HG03159 (cell line): Measurements from ENCODE around the gene LIPA.
"Not testable (repeated sequence)": the region's sequence is repeated elsewhere in the genome, so short reads cannot be mapped to it uniquely, and the experiment has no call there.

Experiments
- ATAC-seq: cut with Tn5 transposase; IDR thresholded peaks from one replicate; pipeline ENCODE4 v1.9.1; 2021; ENCODE audit warnings: mild to moderate bottlenecking, moderate library complexity; ENCODE audit not compliant: unreplicated experiment

LIPA gene

GRCh38 chr10:89271532-89271931, 20.0 kb upstream of the LIPA start:
- ATAC-seq: no peak

- no peak for ATAC-seq
Observed at GRCh38 chr10:89270153-89270483, 18.5 kb upstream of the LIPA start.

DNA sequence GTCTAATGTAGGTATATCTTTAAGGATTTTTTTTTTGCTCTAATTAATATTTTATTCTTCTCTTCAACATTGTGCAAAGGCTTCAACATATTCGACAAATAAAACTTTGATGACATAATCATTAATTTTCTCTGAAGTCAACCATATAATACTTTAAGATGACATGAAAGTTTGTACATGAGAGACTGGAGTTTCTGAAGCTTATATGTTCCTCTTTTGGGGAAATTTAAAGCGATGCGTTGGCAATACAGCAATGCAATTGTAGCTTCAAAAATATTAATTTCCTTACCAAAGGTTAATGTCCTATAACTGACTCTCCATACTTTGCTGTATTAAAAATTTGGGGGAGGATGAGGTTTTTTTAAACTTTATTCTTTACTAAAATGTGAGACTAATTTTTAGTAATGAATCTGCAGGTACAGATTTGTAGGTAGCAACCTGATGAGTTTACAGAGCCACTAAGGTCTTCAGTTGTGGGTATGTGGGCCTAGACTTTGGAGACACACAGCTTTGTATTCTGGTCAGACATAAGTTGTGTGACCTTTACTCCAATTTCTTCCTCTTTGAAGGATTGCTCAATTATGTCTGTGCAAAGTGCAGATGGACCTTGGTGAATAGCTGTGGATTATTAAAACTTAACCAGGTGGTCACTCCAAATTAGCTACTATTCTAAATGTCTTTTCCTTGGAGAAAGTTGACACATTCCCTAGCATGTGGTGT, 18.0 kb upstream of the LIPA start:
- no peak for ATAC-seq

- ATAC-seq: no peak
Observed at GRCh38 chr10:89266721-89267453, 15.3 kb upstream of the LIPA start.

DNA sequence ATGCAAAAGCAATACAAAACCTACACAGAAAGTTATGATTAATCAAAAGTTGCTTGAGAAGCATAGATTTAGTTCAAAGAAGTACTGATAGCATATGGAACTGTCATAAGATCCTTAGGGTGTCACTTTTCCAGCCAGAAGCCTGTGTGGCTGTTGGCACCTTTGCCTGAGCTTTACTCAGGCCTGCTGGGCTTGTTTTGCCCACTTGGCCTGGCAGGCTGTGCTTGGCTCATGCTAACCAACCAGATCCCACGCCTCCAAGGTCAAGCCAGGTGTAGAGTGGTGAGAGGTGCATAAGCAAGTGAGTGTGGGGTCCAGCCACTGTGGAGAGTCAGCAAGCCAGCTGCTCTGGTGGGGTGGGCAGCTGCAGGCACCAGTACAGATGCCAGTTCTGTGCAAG, 12.0 kb upstream of the LIPA start:
- ATAC-seq: no peak

DNA sequence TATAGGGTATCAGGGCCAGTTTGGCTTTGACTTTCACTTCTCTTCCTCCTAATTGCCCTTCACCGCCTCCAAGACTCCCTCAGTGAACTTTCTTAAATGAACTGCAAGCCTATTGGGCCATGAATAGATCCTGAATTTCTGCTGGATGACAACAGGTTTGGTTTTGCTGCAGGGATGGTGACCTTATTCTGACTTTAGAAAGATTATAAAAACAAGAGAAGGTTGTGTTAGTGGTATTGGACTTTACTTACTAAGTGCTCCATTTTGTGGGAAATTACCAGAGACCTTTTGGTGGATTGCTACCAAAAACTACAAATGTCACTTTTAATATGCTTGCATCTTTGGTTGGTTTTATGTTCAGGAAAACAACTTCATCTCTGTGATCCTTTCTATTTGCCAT, 11.5 kb upstream of the LIPA start:
- no peak for ATAC-seq

DNA sequence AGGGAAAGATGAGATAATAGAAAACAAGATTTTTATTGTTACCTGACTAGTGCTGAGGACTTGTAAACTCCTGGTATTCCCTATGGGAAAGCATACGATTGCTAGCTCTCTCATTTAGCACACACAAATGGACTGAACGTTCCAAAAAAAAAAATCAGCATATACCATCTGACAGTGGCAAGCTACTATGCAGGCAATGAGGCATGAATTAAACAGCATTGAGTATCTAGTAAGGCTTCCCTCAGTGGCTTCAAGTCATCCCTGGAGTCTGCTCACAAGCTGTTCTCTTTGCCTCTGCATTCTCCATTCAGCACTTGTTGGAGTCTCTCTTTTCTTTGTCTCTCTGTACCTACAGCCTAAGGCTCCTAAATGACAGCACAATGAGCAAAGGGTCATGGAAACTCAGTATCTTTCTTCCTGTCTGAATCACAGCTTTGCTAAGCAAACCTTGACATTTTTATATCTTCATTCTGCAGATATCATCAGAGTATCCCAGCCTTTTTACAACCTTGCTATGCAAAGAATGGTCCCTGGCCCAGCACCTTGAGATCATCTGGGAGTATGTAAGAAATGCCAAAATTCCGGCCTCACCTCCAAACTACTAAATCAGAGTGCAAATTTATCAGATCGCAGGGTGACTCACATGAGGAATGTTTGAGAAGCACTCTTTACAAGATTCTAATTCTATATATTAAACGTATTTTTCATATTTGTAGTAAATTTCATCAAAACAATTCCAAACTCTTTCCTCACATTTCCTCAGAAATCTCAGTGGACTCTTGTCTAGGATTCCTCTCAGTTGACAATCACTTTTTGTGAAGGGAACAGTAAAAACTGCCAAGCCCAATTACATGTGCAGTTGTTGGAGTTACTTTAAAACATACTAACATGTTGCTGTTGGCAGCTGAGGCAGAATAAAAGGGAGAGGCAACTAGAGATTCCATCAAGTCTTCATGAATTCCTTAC, 10.8 kb upstream of the LIPA start:
- ATAC-seq: no peak

- ATAC-seq: no peak
Observed at GRCh38 chr10:89258881-89259280, 7.3 kb upstream of the LIPA start.

- ATAC-seq: no peak
Observed at GRCh38 chr10:89257581-89257980, 6.0 kb upstream of the LIPA start.

GRCh38 chr10:89256962-89257361, 5.4 kb upstream of the LIPA start:
- ATAC-seq: no peak

- ATAC-seq: no peak
Observed at GRCh38 chr10:89256340-89256739, 4.8 kb upstream of the LIPA start.

DNA sequence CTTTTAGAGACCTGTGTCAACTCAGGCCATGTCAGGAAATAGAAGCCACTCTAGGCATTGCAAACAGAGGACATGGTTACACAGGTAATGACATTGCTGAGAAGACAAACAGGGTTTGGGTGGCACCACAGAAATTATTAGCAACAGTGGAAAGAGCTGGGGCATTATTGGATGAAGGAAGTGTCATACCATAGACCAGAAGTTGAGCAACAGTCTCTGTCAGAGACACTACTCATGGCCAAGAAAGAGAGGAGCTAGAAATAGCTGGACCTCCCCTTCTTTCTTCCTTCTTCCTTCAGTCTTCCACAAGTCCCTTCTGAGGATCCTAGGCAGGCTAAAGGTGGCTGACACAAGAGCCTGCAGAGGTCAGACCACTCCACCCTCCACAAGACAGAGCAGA, 4.2 kb upstream of the LIPA start:
- no peak for ATAC-seq

DNA sequence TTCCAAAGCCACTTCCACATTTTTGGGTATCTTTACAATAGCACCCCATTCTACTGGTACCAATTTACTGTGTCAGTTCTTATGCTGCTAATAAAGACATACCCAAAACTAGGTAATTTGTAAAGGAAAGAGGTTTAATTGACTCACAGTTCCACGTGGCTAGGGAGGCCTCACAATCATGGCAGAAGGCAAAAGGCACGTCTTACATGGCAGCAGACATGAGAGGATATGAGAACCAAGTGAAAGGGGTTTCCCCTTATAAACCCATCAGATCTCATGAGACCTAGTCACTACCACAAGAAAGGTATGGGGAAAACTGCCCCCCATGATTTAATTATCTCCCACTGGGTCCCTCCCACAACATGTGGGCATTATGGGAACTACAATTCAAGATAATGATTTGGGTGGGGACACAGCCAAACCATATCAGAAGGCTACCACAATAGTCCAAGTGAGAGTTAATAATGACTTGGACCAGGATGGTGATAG, 3.6 kb upstream of the LIPA start:
- not testable (repeated sequence) for ATAC-seq

- ATAC-seq: no peak
Observed at GRCh38 chr10:89252225-89252585, 630 bp upstream of the LIPA start.

DNA sequence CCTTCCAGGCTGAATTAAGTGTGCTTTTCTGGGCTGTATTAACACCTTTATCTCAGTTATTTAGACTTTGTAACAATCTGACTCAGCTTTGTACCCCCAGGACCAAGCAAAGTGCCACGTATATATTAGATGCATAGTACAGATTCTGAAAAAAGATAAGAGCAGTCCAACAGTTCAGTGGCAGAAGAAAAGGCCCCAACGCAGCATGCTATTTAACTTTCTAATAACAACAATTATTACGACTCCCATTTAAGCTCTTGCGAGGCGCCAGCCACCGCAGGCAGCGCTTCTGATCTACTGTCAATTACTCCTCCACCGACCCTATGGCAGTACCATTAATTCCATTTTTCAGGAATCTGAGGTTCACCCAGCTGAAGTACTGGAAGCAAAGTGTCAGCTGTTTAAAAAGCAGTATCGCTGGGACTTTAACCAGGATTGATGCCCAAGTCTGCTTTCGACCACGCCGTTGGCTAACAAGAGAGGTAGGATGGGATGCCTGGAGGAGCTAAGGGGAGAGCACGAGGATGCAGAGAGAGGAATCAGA, 638 bp downstream of the LIPA start:
- no peak for ATAC-seq

DNA sequence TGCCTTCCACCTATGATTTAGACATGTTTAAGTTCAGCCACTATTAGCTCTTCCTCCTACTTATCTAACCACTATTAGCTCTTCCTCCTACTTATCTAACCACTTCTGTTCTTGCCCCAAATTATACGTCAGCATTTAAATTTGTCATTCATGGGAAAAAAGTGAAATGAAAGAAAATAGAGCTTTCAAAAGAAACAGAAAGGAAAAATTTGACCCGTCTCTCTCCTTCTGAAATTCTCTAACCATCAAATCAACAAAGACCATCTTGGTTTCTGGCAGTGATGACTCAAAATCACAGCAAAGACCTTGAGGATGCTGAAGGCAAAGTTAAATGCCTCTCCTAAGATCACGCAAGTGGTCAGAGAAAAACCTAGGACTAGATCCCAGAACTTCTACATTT, 2.6 kb downstream of the LIPA start:
- no peak for ATAC-seq

DNA sequence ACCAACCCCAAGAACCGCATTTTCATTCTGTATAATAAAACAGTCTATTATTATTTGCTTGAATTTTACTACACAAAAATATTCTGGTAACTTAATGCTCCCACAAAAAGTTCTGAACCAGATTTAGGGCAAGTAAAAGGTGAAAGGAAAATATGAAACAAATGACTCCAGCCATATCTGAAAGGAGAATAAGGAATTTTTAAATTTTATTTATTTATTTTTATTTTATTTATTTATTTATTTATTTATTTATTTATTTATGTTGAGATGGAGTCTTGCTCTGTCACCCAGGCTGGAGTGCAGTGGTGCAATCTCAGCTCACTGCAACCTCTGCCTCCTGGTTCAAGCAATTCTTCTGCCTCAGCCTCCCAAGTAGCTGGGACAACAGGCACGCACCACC, 4.0 kb downstream of the LIPA start:
- ATAC-seq: not testable (repeated sequence)

- ATAC-seq: peak; percentile 63
Observed at GRCh38 chr10:89245802-89246201, 5.8 kb downstream of the LIPA start.

- no peak for ATAC-seq
Observed at GRCh38 chr10:89242840-89243568, 8.6 kb downstream of the LIPA start.

DNA sequence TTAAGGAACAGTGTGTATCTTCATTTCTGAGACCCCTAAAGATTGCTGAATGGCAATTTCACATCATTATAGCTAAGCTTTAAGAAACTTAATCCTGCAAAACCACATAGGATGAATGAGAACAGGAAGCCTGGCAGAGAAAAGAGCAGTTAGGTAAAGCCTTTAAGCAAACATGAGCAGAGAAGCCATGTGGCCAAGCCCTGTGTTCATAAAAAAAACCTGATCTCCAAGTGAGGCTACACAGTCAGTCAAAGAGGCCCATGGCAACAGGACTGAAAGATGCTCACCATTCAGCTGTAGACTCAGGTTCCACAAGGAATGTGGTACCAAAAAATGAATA, 9.3 kb downstream of the LIPA start:
- no peak for ATAC-seq
